Gastroesophageal sphincter (tissue), 4 donors: ENCODE results near the gene P2RY14. TPM values are rescaled to one million over a fixed set of nuclear protein-coding genes. Genes with fewer than 3 reads are reported as not detected.

Source experiments
- ATAC-seq: fragments of 150-250 bp; one replicate; pipeline ENCODE4 v1.9.1; 2016; ENCODE audit warnings: mild to moderate bottlenecking, moderate library complexity
- H3K27ac ChIP-seq, 4 donors: fragments of 200-600 bp; sonication (generic) in 3 of 4; 1 replicate in 3 of 4; 2 replicates in 1 of 4; pipeline ENCODE4 v1.5.1; 2016 to 2019
- H3K27me3 ChIP-seq: fragments of 200-600 bp; sonication (generic); one replicate; pipeline ENCODE4 v1.5.1; 2019
- H3K36me3 ChIP-seq, 2 donors: fragments of 200-600 bp; sonication (generic); one replicate each; pipeline ENCODE4 v1.5.1; 2019; ENCODE audit warnings: control low read depth in 1 of 2
- H3K4me1 ChIP-seq, 3 donors: fragments of 200-600 bp; sonication (generic); 1 replicate in 2 of 3; 2 replicates in 1 of 3; pipeline ENCODE4 v1.5.1; 2016 to 2019; ENCODE audit warnings: control low read depth in 2 of 3
- H3K4me3 ChIP-seq, 2 donors: fragments of 200-600 bp; sonication (generic); one replicate each; pipeline ENCODE4 v1.5.1; 2019; ENCODE audit warnings: mild to moderate bottlenecking in 1 of 2, moderate library complexity in 1 of 2
- H3K9me3 ChIP-seq, 3 donors: fragments of 200-600 bp; sonication (generic); one replicate each; pipeline ENCODE4 v1.5.1; 2017 to 2019; ENCODE audit warnings: control low read depth in 2 of 3
- CTCF ChIP-seq, 4 experiments: fragments of 200-600 bp in 2 of 4; fragments of 450-650 bp in 2 of 4; sonication (generic) in 1 of 4; IDR thresholded peaks; one replicate each; pipeline ENCODE4 v1.5.1; 2017 to 2019; ENCODE audit warnings: antibody characterized with exemption in 4 of 4, mild to moderate bottlenecking in 2 of 4, moderate library complexity in 2 of 4
- EP300 ChIP-seq: sonication (generic); formaldehyde crosslinking; IDR thresholded peaks from one replicate; pipeline ENCODE4 v1.6.1; 2017; ENCODE audit warnings: antibody characterized with exemption, mild to moderate bottlenecking
- POLR2A ChIP-seq, 2 donors: fragments of 450-650 bp; IDR thresholded peaks; one replicate each; pipeline ENCODE4 v1.6.1; 2017; ENCODE audit warnings: antibody characterized with exemption in 2 of 2, mild to moderate bottlenecking in 2 of 2, moderate library complexity in 1 of 2
- POLR2AphosphoS5 ChIP-seq: sonication (generic); formaldehyde crosslinking; IDR thresholded peaks from one replicate; pipeline ENCODE4 v1.6.1; 2017; ENCODE audit warnings: antibody characterized with exemption
- WGBS, 2 donors: methylation state at CpG; one replicate each; pipeline ENCODE4 v1.1.5; 2018; ENCODE audit warnings: low coverage in 1 of 2; 5-methylcytosine and 5-hydroxymethylcytosine counted together
- total RNA-seq, 4 donors: library from RNA; depleted of rRNA; stranded (reverse); fragments of >200 nt; gene quantifications; one replicate each; pipeline ENCODE4 v1.1.0, GENCODE V29; 2016

P2RY14 gene
- total RNA-seq, 4 donors from 2014 or later = 1.8 to 90.5 (median 16.2) TPM

GRCh38 chr3:151285940-151286339 lies 7.6 kb upstream of the P2RY14 start:
- Histone ChIP-seq H3K27ac (no peak overlapping the region), H3K27me3 (no peaks in the 10 kb centered on the region), H3K9me3 (no peaks in the 10 kb centered on the region), H3K4me3 (no peak overlapping the region), H3K4me1 (peaks cover 2 to 36% (median 3%) of the 10 kb centered on the region in 3 donors), H3K36me3 (no peaks in the 10 kb centered on the region)
- TF ChIP-seq CTCF (IDR thresholded peaks at IDR 0.05) (no peak), EP300 (no peak), POLR2A (IDR thresholded peaks at IDR 0.05) (no peak), POLR2AphosphoS5 (no peak)
- no peak for ATAC-seq
- WGBS, 2 donors = 89% methylated on average over 1 of the region's 1 CpG; no CpG with 5 or more reads in 1 of the 2 donors

- WGBS, 2 donors = 9 to 35% methylated on average over 3 to 5 of the region's 5 CpGs
- TF ChIP-seq CTCF (IDR thresholded peaks at IDR 0.05) (no peak), POLR2AphosphoS5 (no peak), POLR2A (IDR thresholded peaks at IDR 0.05) (no peak)
- no peak overlapping the region for H3K4me3 ChIP-seq
- no peaks in the 10 kb centered on the region for H3K36me3 ChIP-seq
- H3K27me3 ChIP-seq = no peaks in the 10 kb centered on the region
- H3K4me1 ChIP-seq = peaks cover 2 to 43% (median 3%) of the 10 kb centered on the region in 3 donors
- ATAC-seq = no peak
- H3K27ac ChIP-seq = peak overlapping the region in 3 of 4 donors; percentile 50 to 62 (median 56)
- no peaks in the 10 kb centered on the region for H3K9me3 ChIP-seq
Measured at GRCh38 chr3:151283907-151284461, 5.6 kb upstream of the P2RY14 start.

DNA sequence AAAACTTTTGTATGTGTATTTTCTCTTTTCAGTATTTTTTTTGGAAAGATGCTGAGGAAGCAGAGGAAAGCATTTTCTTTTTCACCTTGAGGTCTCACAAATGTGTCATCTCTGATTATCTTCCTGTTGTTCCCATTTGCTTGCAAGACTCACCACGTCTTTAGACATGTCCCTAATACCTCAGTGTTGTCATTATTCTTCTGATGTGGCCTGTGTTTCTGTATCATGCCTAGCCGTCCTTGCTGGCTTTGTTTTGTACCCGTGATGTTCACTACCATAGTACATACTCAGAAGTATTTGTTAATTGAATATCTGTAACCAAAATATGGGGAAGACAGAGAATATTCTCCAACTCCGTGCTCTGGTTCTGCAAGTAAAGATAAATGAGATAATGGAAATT lies 5.0 kb upstream of the P2RY14 start:
- Histone ChIP-seq H3K4me3 (no peak overlapping the region), H3K27me3 (no peaks in the 10 kb centered on the region), H3K9me3 (no peaks in the 10 kb centered on the region), H3K27ac (peak overlapping the region in 3 of 4 donors; percentile 50 to 62 (median 56)), H3K36me3 (no peaks in the 10 kb centered on the region), H3K4me1 (peaks cover 2 to 49% (median 3%) of the 10 kb centered on the region in 3 donors)
- 45 to 47% methylated on average over 4 of the region's 4 CpGs for WGBS, 2 donors
- no peak for ATAC-seq
- no peak for TF ChIP-seq EP300
- TF ChIP-seq POLR2AphosphoS5 = no peak
- no peak for TF ChIP-seq CTCF (IDR thresholded peaks at IDR 0.05)
- TF ChIP-seq POLR2A (IDR thresholded peaks at IDR 0.05) = no peak

DNA sequence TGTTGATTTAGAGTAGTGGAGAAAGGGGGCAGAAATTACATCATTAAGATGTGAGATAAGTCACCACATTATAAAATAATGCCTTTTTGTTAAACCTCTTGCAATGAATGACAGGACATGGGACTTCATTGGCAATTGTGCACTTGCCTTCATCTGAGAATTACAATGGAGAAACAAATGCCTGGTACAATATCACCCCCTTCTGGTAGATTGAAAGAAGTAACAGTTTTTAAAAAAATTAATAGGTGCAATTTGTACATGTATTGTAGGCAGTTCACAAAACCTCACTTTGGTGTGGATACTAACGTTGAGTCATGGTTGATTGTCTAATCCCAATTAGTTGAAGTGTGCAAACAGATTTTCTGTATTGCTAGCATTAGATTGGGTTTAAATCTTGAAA lies 4.6 kb upstream of the P2RY14 start:
- ATAC-seq = peak; percentile 52
- WGBS, 2 donors = 0 to 7% methylated on average over 1 of the region's 1 CpG
- H3K27ac ChIP-seq = peak overlapping the region in 2 of 4 donors; percentile 50 to 62

More for the DNA sequence above, 4.6 kb upstream of the P2RY14 start:
- Histone ChIP-seq H3K36me3 (no peaks in the 10 kb centered on the region), H3K4me3 (no peak overlapping the region), H3K4me1 (peaks cover 2 to 53% (median 3%) of the 10 kb centered on the region in 3 donors), H3K9me3 (no peaks in the 10 kb centered on the region), H3K27me3 (no peaks in the 10 kb centered on the region)
- no peak for TF ChIP-seq EP300
- TF ChIP-seq POLR2A (IDR thresholded peaks at IDR 0.05) = no peak
- peak; percentile 40 to 85 (median 78) for TF ChIP-seq CTCF (IDR thresholded peaks at IDR 0.05)
- TF ChIP-seq POLR2AphosphoS5 = no peak
